ENCODE results near the gene VPS37C. TPM values are rescaled to one million over a fixed set of nuclear protein-coding genes. Genes with fewer than 3 reads are reported as not detected.

VPS37C gene
- total and polyA plus RNA-seq, 10 of the 15 experiments (the other 5 are each of a cell fraction or from before 2014, with no cell fraction given), result 0.39 to 16.5 (median 7.8) TPM

DNA sequence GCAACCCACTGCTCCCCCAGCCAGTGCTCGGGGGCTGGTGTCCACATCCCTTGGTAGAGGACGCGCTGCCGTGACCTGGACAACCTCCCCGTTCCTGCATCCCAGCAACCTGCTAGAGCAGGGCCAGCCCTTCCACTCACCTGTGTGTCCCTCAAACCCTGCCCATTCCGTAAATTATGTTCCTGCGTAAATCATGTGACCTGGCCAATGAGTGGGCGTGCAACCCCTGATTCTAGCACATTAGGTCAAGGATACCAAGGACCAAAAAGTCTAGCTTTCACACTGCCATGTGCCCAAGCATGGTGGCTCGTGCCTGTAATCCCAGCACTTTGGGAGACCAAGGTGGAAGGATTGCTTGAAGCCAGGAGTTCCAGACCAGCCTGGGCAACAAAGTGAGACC, 33.2 kb downstream of the VPS37C start:
- H2AFZ ChIP-seq (ENCODE audit: control insufficient read depth, low read depth, low read length), result no peak overlapping the region
- TF ChIP-seq TAF1 (IDR thresholded peaks at IDR 0.05; ENCODE audit: borderline replicate concordance, low read depth, low read length) (no peak), ZNF217 (IDR thresholded peaks at IDR 0.05) (no peak), E4F1 (IDR thresholded peaks at IDR 0.05; ENCODE audit: borderline replicate concordance, partially characterized antibody) (no peak), BACH1 (IDR thresholded peaks at IDR 0.05; ENCODE audit: borderline replicate concordance) (no peak)
- no peaks in the 10 kb centered on the region for H4K20me1 ChIP-seq (ENCODE audit: control insufficient read depth, insufficient read depth)
- intact Hi-C loops (cut with micrococcal nuclease; ENCODE audit: unreplicated experiment) (loop anchor here (5.0 kb wide), 1 partner anchor 86 kb away; no protein-coding TSS in a partner anchor), in situ Hi-C loops (cut with MboI) (no loop called here)
- BruUV-seq (replicated peaks), result no TSS peak
- ATAC-seq, result no peak
- peaks cover 0 to 10% of the 10 kb centered on the region in 2 experiments; a peak in 3 of 4 replicates for H3K36me3 ChIP-seq (ENCODE audit: control insufficient read depth in 2 of 2, insufficient read depth in 2 of 2, low read length in 1 of 2)
- H3K9ac ChIP-seq (ENCODE audit: control insufficient read depth, insufficient read depth, low read length), result no peak overlapping the region
- FAIRE-seq, result no peak
- no peaks in the 10 kb centered on the region for H3K27me3 ChIP-seq (replicated peaks in 1 of 2; ENCODE audit: control insufficient read depth in 2 of 2, insufficient read depth in 2 of 2, low read length in 1 of 2)
- SMC1A ChIA-PET (ENCODE audit: uncharacterized antibody, unreplicated experiment), result interaction anchor here (0.6 to 3.8 kb wide), 13 partner anchors 15 to 318 kb away, joined by 3 to 25 read pairs (median 4); no protein-coding TSS in a partner anchor
- no peak overlapping the region for H3K4me2 ChIP-seq (ENCODE audit: control insufficient read depth, insufficient read depth)
- H3K9me3 ChIP-seq (replicated peaks; ENCODE audit: control insufficient read depth, insufficient read depth, low read length), result no peaks in the 10 kb centered on the region
- no peak overlapping the region for H3K27ac ChIP-seq (ENCODE audit: control insufficient read depth, insufficient read depth)
- POLR2A ChIA-PET, result no interaction called here
- CTCF ChIA-PET, result interaction anchor here (1.1 to 5.8 kb wide), 17 partner anchors 15 to 297 kb away, joined by 3 to 72 read pairs (median 5); partner anchors contain the start of gene CD5
- no peaks in the 10 kb centered on the region for H3K79me2 ChIP-seq (ENCODE audit: control insufficient read depth, insufficient read depth, low read length)
- RAD21 ChIA-PET (ENCODE audit: unreplicated experiment), result interaction anchor here (1.5 to 3.6 kb wide), 7 partner anchors 12 to 295 kb away, joined by 3 to 22 read pairs (median 6); partner anchors contain the start of gene TMEM109
- 60% methylated on average over 9 of the region's 9 CpGs for WGBS (ENCODE audit: insufficient coverage, insufficient replicate concordance, low lambda C conversion rate, missing lambda C conversion rate)
- no peak overlapping the region for H3K4me3 ChIP-seq
- peaks cover 7% of the 10 kb centered on the region for H3K4me1 ChIP-seq (ENCODE audit: control insufficient read depth, insufficient read depth, low read length)
- no peak for DNase-seq (ENCODE audit: low read depth, low spot score)

Measured in GM12878 (cell line).